Measurements from ENCODE around the gene MARS2. TPM values are rescaled to one million over a fixed set of nuclear protein-coding genes. Genes with fewer than 3 reads are reported as not detected.
A peak's percentile ranks its signal among the peaks of the same experiment; 100 is the strongest.
"Not testable (repeated sequence)": the region's sequence is repeated elsewhere in the genome, so short reads cannot be mapped to it uniquely, and the experiment has no call there.

Gene MARS2
- total RNA-seq, 1 donor from 2014 or later, result 8.3 TPM

DNA sequence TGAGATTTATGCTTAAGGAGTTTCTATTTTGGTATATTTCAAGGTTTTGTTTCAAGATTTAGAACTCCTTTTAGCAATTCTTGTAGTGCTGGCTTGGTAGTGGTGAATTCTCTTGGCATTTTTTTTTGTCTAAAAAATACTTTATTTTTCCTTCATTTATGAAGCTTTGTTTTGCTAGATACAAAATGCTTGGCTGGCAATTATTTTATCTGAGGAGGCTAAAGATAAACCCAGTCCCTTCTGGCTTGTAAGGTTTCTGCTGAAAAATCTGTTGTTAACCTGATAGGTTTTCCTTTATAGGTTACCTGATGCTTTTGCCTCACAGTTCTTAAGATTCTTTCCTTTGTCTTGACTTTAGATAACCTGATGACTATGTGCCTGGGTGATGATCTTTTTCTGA is 5.4 kb upstream of the MARS2 start:
- H3K36me3 ChIP-seq; H3K4me1 ChIP-seq; H3K4me3 ChIP-seq; H3K9me3 ChIP-seq; DNase-seq (ENCODE audit: extremely low spot score in 2 of 2); H3K27ac ChIP-seq; H3K27me3 ChIP-seq: not testable (repeated sequence)
- intact Hi-C loops (cut with DNase I), result loop anchor here (10.0 kb wide), 1 partner anchor 195 kb away; the partner anchor contains the start of gene HSPE1

DNA sequence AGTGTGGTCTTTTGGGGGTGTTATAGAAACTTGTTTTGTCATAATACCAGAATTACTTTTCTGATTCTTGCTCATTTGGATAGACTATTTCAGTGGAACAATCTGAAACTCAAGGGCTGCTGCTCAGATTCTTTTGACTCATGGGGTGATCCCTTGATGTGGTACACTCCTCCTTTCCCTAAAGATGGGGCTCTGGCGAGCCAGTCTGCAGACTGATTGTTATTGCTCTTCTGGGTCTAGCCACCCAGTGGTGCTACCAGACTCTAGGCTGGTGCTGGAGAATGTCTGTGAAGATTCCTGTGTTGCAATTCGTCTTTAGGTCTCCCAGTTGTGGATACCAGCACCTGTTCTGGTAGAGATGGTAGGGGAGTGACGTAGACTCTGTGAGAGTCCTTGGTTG is 4.2 kb upstream of the MARS2 start:
- intact Hi-C loops (cut with DNase I), result loop anchor here (10.0 kb wide), 1 partner anchor 196 kb away; the partner anchor contains the start of gene HSPE1

DNA sequence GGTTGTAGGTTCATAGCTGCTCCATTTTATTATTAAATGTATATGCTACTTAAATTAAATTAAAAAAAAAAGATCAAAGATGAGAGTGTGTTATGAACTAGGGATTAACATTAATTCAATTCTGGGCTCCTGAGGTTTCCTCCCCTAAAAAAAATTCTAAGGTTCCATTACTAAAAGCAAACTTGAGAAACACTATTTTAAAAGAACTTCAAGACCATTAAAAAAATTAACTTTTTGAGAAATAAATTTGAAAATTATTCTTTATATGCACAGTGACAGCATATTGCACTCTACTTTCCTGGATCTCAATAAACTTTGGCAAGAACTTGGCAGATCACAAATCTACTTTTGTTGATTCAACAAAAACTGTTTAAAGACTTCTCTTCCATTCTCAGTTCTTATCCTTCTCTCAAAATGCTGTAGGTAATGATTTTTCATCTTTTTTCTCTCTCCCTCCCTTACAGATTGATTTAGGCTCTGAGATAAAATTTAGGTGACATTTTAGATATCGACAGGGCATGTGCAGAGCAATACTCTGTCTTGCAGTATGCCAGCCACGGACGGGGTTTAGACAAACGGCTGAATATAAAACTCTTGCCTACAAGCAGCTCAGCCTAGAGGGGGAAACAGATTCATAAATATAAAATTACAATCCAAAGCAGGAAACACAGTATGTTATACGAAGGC is 592 bp upstream of the MARS2 start:
- TF ChIP-seq POLR2A (IDR thresholded peaks at IDR 0.05), result no peak
- TF ChIP-seq POLR2AphosphoS5 (IDR thresholded peaks at IDR 0.05; ENCODE audit: insufficient read depth in 1 of 2, low read depth in 1 of 2), result no peak
- TF ChIP-seq, protein P1, sequence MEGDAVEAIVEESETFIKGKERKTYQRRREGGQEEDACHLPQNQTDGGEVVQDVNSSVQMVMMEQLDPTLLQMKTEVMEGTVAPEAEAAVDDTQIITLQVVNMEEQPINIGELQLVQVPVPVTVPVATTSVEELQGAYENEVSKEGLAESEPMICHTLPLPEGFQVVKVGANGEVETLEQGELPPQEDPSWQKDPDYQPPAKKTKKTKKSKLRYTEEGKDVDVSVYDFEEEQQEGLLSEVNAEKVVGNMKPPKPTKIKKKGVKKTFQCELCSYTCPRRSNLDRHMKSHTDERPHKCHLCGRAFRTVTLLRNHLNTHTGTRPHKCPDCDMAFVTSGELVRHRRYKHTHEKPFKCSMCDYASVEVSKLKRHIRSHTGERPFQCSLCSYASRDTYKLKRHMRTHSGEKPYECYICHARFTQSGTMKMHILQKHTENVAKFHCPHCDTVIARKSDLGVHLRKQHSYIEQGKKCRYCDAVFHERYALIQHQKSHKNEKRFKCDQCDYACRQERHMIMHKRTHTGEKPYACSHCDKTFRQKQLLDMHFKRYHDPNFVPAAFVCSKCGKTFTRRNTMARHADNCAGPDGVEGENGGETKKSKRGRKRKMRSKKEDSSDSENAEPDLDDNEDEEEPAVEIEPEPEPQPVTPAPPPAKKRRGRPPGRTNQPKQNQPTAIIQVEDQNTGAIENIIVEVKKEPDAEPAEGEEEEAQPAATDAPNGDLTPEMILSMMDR (IDR thresholded peaks at IDR 0.05), result no peak
- no peaks in the 10 kb centered on the region for H3K27me3 ChIP-seq
- DNase-seq (ENCODE audit: extremely low spot score in 2 of 2), result no peak
- no peaks in the 10 kb centered on the region for H3K9me3 ChIP-seq
- peaks cover 31% of the 10 kb centered on the region for H3K4me1 ChIP-seq
- peak overlapping the region; percentile 85 to 93 for H3K4me3 ChIP-seq
- no peaks in the 10 kb centered on the region for H3K36me3 ChIP-seq
- peak overlapping the region; percentile 71 for H3K27ac ChIP-seq
- intact Hi-C loops (cut with DNase I), result loop anchor here (10.0 kb wide), 1 partner anchor 200 kb away; the partner anchor contains the start of gene HSPE1

More for the DNA sequence above, 4.2 kb upstream of the MARS2 start:
- Histone ChIP-seq H3K4me1 (peaks cover 3% of the 10 kb centered on the region), H3K27me3 (no peaks in the 10 kb centered on the region), H3K4me3 (no peak overlapping the region), H3K36me3 (no peaks in the 10 kb centered on the region), H3K9me3 (no peaks in the 10 kb centered on the region), H3K27ac (no peak overlapping the region)
- no peak for DNase-seq (ENCODE audit: extremely low spot score in 2 of 2)
- no peak for TF ChIP-seq POLR2AphosphoS5 (IDR thresholded peaks at IDR 0.05; ENCODE audit: insufficient read depth in 1 of 2, low read depth in 1 of 2)
- TF ChIP-seq, protein P1 (IDR thresholded peaks at IDR 0.05), result no peak
- TF ChIP-seq POLR2A (IDR thresholded peaks at IDR 0.05), result no peak

DNA sequence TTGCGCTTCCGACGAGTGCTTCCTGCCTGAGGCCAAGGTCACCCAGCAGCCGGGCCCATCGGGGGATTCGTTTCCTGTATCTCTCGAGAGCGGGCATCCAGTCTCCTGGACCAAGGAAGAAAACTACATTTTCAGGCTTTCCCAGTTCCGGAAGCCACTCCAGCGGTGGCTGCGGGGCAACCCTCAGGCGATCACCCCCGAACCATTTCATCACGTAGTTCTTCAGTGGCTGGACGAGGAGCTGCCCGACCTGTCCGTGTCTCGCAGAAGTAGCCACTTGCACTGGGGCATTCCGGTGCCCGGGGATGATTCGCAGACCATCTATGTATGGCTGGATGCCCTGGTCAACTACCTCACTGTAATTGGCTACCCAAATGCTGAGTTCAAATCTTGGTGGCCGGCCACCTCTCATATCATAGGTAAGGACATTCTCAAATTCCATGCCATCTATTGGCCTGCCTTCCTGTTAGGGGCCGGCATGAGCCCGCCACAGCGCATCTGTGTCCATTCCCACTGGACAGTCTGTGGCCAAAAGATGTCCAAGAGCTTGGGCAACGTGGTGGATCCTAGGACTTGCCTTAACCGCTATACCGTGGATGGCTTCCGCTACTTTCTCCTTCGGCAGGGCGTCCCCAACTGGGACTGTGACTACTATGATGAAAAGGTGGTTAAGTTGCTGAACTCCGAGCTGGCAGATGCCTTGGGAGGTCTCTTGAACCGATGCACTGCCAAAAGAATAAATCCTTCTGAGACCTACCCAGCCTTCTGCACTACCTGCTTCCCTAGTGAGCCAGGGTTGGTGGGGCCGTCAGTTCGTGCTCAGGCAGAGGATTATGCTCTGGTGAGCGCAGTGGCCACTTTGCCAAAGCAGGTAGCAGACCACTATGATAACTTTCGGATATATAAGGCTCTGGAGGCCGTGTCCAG is 1.0 kb downstream of the MARS2 start:
- Histone ChIP-seq H3K36me3 (no peaks in the 10 kb centered on the region), H3K4me1 (peaks cover 31% of the 10 kb centered on the region), H3K27me3 (no peaks in the 10 kb centered on the region), H3K27ac (peak overlapping the region; percentile 71), H3K4me3 (peak overlapping the region; percentile 85 to 93), H3K9me3 (no peaks in the 10 kb centered on the region)
- TF ChIP-seq POLR2A (IDR thresholded peaks at IDR 0.05), result no peak
- no peak for TF ChIP-seq POLR2AphosphoS5 (IDR thresholded peaks at IDR 0.05; ENCODE audit: insufficient read depth in 1 of 2, low read depth in 1 of 2)
- peak in 1 of 2 donors; percentile 88 for DNase-seq (ENCODE audit: extremely low spot score in 2 of 2)
- intact Hi-C loops (cut with DNase I), result loop anchor here (10.0 kb wide), 1 partner anchor 201 kb away; the partner anchor contains the start of gene HSPE1

DNA sequence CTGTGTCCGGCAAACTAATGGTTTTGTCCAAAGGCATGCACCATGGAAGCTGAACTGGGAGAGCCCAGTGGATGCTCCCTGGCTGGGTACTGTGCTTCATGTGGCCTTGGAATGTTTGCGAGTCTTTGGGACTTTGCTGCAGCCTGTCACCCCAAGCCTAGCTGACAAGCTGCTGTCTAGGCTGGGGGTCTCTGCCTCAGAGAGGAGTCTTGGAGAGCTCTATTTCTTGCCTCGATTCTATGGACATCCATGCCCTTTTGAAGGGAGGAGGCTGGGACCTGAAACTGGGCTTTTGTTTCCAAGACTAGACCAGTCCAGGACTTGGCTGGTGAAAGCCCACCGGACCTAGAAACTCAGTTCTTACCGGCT is 1.7 kb downstream of the MARS2 start:
- H3K36me3 ChIP-seq, result no peaks in the 10 kb centered on the region
- no peak overlapping the region for H3K27ac ChIP-seq
- TF ChIP-seq, protein P1 (IDR thresholded peaks at IDR 0.05), result no peak
- TF ChIP-seq POLR2AphosphoS5 (IDR thresholded peaks at IDR 0.05; ENCODE audit: insufficient read depth in 1 of 2, low read depth in 1 of 2), result no peak
- TF ChIP-seq POLR2A (IDR thresholded peaks at IDR 0.05), result no peak
- intact Hi-C loops (cut with DNase I), result loop anchor here (10.0 kb wide), 1 partner anchor 202 kb away; the partner anchor contains the start of gene HSPE1
- DNase-seq (ENCODE audit: extremely low spot score in 2 of 2), result no peak
- H3K4me1 ChIP-seq, result peaks cover 31% of the 10 kb centered on the region
- no peaks in the 10 kb centered on the region for H3K27me3 ChIP-seq
- no peaks in the 10 kb centered on the region for H3K9me3 ChIP-seq
- H3K4me3 ChIP-seq, result peak overlapping the region; percentile 85 to 93
